ENCODE measurements around the gene KCNIP4. TPM values are rescaled to one million over a fixed set of nuclear protein-coding genes. Genes with fewer than 3 reads are reported as not detected.

Gene KCNIP4
- total and polyA plus RNA-seq, 10 of the 15 experiments (the other 5 are each of a cell fraction or from before 2014, with no cell fraction given), result 0.03 to 0.23 (median 0.13) TPM; not detected in 7

- Histone ChIP-seq H3K36me3 (ENCODE audit: control insufficient read depth in 2 of 2, insufficient read depth in 2 of 2, low read length in 1 of 2) (no peaks in the 10 kb centered on the region), H4K20me1 (ENCODE audit: control insufficient read depth, insufficient read depth) (no peaks in the 10 kb centered on the region), H2AFZ (ENCODE audit: control insufficient read depth, low read depth, low read length) (no peak overlapping the region), H3K4me2 (ENCODE audit: control insufficient read depth, insufficient read depth) (no peak overlapping the region), H3K79me2 (ENCODE audit: control insufficient read depth, insufficient read depth, low read length) (no peaks in the 10 kb centered on the region), H3K9me3 (replicated peaks; ENCODE audit: control insufficient read depth, insufficient read depth, low read length) (no peaks in the 10 kb centered on the region), H3K27ac (ENCODE audit: control insufficient read depth, insufficient read depth) (no peak overlapping the region), H3K4me1 (ENCODE audit: control insufficient read depth, insufficient read depth, low read length) (no peaks in the 10 kb centered on the region), H3K4me3 (no peak overlapping the region), H3K27me3 (replicated peaks in 1 of 2; ENCODE audit: control insufficient read depth in 2 of 2, insufficient read depth in 2 of 2, low read length in 1 of 2) (no peaks in the 10 kb centered on the region), H3K9ac (ENCODE audit: control insufficient read depth, insufficient read depth, low read length) (no peak overlapping the region)
- DNase-seq (ENCODE audit: low read depth, low spot score) (no peak), ATAC-seq (no peak), FAIRE-seq (no peak)
- no TSS peak for BruUV-seq (replicated peaks)
- ChIA-PET RAD21 (ENCODE audit: unreplicated experiment) (no interaction called here), CTCF (interaction anchor here (1.4 kb wide), 1 partner anchor 46 kb away, joined by 4 read pairs; no protein-coding TSS in a partner anchor), POLR2A (interaction anchor here (0.6 kb wide), 1 partner anchor 27 kb away, joined by 5 read pairs; no protein-coding TSS in a partner anchor), SMC1A (ENCODE audit: uncharacterized antibody, unreplicated experiment) (no interaction called here)
- intact Hi-C loops (cut with micrococcal nuclease; ENCODE audit: unreplicated experiment), result no loop called here
- in situ Hi-C loops (cut with MboI), result no loop called here
- TF ChIP-seq ESRRA (IDR thresholded peaks at IDR 0.05; ENCODE audit: low read length) (no peak), RELB (IDR thresholded peaks at IDR 0.05; ENCODE audit: low read depth) (no peak), YBX1 (IDR thresholded peaks at IDR 0.05) (no peak)
Observed at GRCh38 chr4:21835712-21836111, 112.9 kb downstream of the KCNIP4 start.

GRCh38 chr4:21830272-21830671, 118.3 kb downstream of the KCNIP4 start:
- H3K9ac ChIP-seq (ENCODE audit: control insufficient read depth, insufficient read depth, low read length), result no peak overlapping the region
- no peaks in the 10 kb centered on the region for H3K27me3 ChIP-seq (replicated peaks in 1 of 2; ENCODE audit: control insufficient read depth in 2 of 2, insufficient read depth in 2 of 2, low read length in 1 of 2)
- H3K4me3 ChIP-seq, result no peak overlapping the region
- no peak overlapping the region for H3K4me2 ChIP-seq (ENCODE audit: control insufficient read depth, insufficient read depth)
- FAIRE-seq (no peak), DNase-seq (ENCODE audit: low read depth, low spot score) (no peak), ATAC-seq (no peak)
- no TSS peak for BruUV-seq (replicated peaks)
- H3K4me1 ChIP-seq (ENCODE audit: control insufficient read depth, insufficient read depth, low read length), result no peaks in the 10 kb centered on the region
- intact Hi-C loops (cut with micrococcal nuclease; ENCODE audit: unreplicated experiment), result no loop called here
- in situ Hi-C loops (cut with MboI), result no loop called here
- H3K79me2 ChIP-seq (ENCODE audit: control insufficient read depth, insufficient read depth, low read length), result no peaks in the 10 kb centered on the region
- no peaks in the 10 kb centered on the region for H4K20me1 ChIP-seq (ENCODE audit: control insufficient read depth, insufficient read depth)
- ChIA-PET CTCF (no interaction called here), POLR2A (no interaction called here), RAD21 (ENCODE audit: unreplicated experiment) (no interaction called here), SMC1A (ENCODE audit: uncharacterized antibody, unreplicated experiment) (no interaction called here)
- no peaks in the 10 kb centered on the region for H3K36me3 ChIP-seq (ENCODE audit: control insufficient read depth in 2 of 2, insufficient read depth in 2 of 2, low read length in 1 of 2)
- WGBS (ENCODE audit: insufficient coverage, insufficient replicate concordance, low lambda C conversion rate, missing lambda C conversion rate), result 36% methylated on average over 5 of the region's 5 CpGs
- no peak overlapping the region for H3K27ac ChIP-seq (ENCODE audit: control insufficient read depth, insufficient read depth)
- H3K9me3 ChIP-seq (replicated peaks; ENCODE audit: control insufficient read depth, insufficient read depth, low read length), result no peaks in the 10 kb centered on the region
- no peak overlapping the region for H2AFZ ChIP-seq (ENCODE audit: control insufficient read depth, low read depth, low read length)
- TF ChIP-seq CEBPB (IDR thresholded peaks at IDR 0.05; ENCODE audit: borderline replicate concordance in 1 of 2, low read depth in 2 of 2, low read length in 2 of 2) (no peak), RUNX3 (IDR thresholded peaks at IDR 0.05; ENCODE audit: low read length) (no peak), MXI1 (IDR thresholded peaks at IDR 0.05; ENCODE audit: low read depth, low read length) (no peak), FOXM1 (IDR thresholded peaks at IDR 0.05; ENCODE audit: low read depth, low read length) (no peak), BACH1 (IDR thresholded peaks at IDR 0.05; ENCODE audit: borderline replicate concordance) (no peak), HDAC2 (IDR thresholded peaks at IDR 0.05) (no peak), ZNF274 (IDR thresholded peaks at IDR 0.05; ENCODE audit: insufficient read depth, insufficient read length) (no peak), SREBF2 (IDR thresholded peaks at IDR 0.05; ENCODE audit: low read length) (no peak), ZNF622 (IDR thresholded peaks at IDR 0.05) (no peak), GATAD2B (conservative IDR thresholded peaks at IDR 0.05; ENCODE audit: low read depth) (no peak), ZNF592 (IDR thresholded peaks at IDR 0.05) (no peak), HDAC6 (IDR thresholded peaks at IDR 0.05; ENCODE audit: unreplicated experiment) (no peak), SIN3A (IDR thresholded peaks at IDR 0.05; ENCODE audit: low read depth, low read length) (no peak)

Data from GM12878 (cell line).